HepG2 (cell line): ENCODE results near the gene LHX3. TPM values are rescaled to one million over a fixed set of nuclear protein-coding genes. Genes with fewer than 3 reads are reported as not detected.

ENCODE experiments used
- ARID3A ChIP-seq: IDR thresholded peaks from 2 replicates; pipeline ENCODE4 v1.6.1; 2012; ENCODE audit warnings: low read depth, low read length, improper control_type of control experiment
- BCL6 ChIP-seq: IDR thresholded peaks from 2 replicates; pipeline ENCODE4 v1.6.1; 2016; ENCODE audit warnings: missing genetic modification reagents, missing compliant biosample characterization
- ELF4 ChIP-seq: sonication (generic); formaldehyde crosslinking; IDR thresholded peaks from 2 replicates; pipeline ENCODE4 v1.5.0; 2020; ENCODE audit warnings: missing genetic modification reagents, mild to moderate bottlenecking, moderate library complexity, borderline replicate concordance
- MED1 ChIP-seq: sonication (generic); formaldehyde crosslinking; IDR thresholded peaks from 2 replicates; pipeline ENCODE4 v1.4.0; 2020; ENCODE audit warnings: missing genetic modification reagents
- NFE2 ChIP-seq: sonication (generic); formaldehyde crosslinking; IDR thresholded peaks from 2 replicates; pipeline ENCODE4 v1.4.0; 2020; ENCODE audit warnings: missing genetic modification reagents
- NR2F2 ChIP-seq: IDR thresholded peaks from 2 replicates; pipeline ENCODE4 v1.6.1; 2012; ENCODE audit warnings: low read depth, inconsistent platforms, borderline replicate concordance
- PRDM15 ChIP-seq: sonication (generic); formaldehyde crosslinking; IDR thresholded peaks from 2 replicates; pipeline ENCODE4 v1.4.0; 2020; ENCODE audit warnings: missing genetic modification reagents
- RARA ChIP-seq: IDR thresholded peaks from 2 replicates; pipeline ENCODE4 v1.6.1; 2016; ENCODE audit warnings: missing genetic modification reagents, missing compliant biosample characterization
- RBFOX2 ChIP-seq: fragments of 200-400 bp; formaldehyde crosslinking; IDR thresholded peaks from 2 replicates; pipeline ENCODE4 v1.6.1; 2017; ENCODE audit warnings: low read depth, mild to moderate bottlenecking, low read length
- RXRB ChIP-seq: IDR thresholded peaks from 2 replicates; pipeline ENCODE4 v1.6.1; 2016; ENCODE audit warnings: borderline replicate concordance, missing genetic modification reagents, missing compliant biosample characterization
- SMARCC2 ChIP-seq: fragments of 450-650 bp; IDR thresholded peaks from 2 replicates; pipeline ENCODE4 v1.6.1; 2017; ENCODE audit warnings: antibody characterized with exemption, mild to moderate bottlenecking
- SOX13 ChIP-seq, 3 experiments: fragments of 450-650 bp in 1 of 3; sonication (generic) in 1 of 3; formaldehyde crosslinking in 1 of 3; IDR thresholded peaks in 2 of 3; conservative IDR thresholded peaks in 1 of 3; 2 replicates each; pipeline versions ENCODE4 v1.5.0 to v1.6.1; 2016 to 2020; ENCODE audit warnings: antibody characterized with exemption in 1 of 3, mild to moderate bottlenecking in 1 of 3, missing compliant biosample characterization in 1 of 3, missing genetic modification reagents in 1 of 3, moderate library complexity in 1 of 3
- ZNF777 ChIP-seq: sonication (generic); formaldehyde crosslinking; IDR thresholded peaks from 2 replicates; pipeline ENCODE4 v1.4.0; 2020; ENCODE audit warnings: missing genetic modification reagents
- polyA plus RNA-seq, 8 experiments: library from polyadenylated mRNA; depleted of rRNA in 3 of 8; stranded (reverse) in 7 of 8; unstranded in 1 of 8; fragments of >200 nt; fragmentation: Illumina TruSeq in 4 of 8; extraction: Trizol in 4 of 8; gene quantifications; 2 replicates each; pipeline versions ENCODE4 v1.2.1 to v1.2.3, GENCODE V29; 2011 to 2016; ENCODE audit warnings: low read depth in 4 of 8, missing spikeins in 1 of 8, mixed read lengths in 1 of 8; ENCODE audit not compliant: insufficient read depth in 1 of 8
- total RNA-seq, 5 experiments: library from RNA; depleted of rRNA; stranded (reverse); fragments of >200 nt; fragmentation: Illumina TruSeq; extraction: Trizol; gene quantifications; 2 replicates each; pipeline ENCODE4 v1.2.3, GENCODE V29; 2016; ENCODE audit warnings: low read depth in 1 of 5
- TF ChIP-seq, protein P1 (sequence below): sonication (generic); formaldehyde crosslinking; IDR thresholded peaks from 2 replicates; pipeline ENCODE4 v1.4.0; 2020; ENCODE audit warnings: missing genetic modification reagents
- TF ChIP-seq, protein P2 (sequence below): IDR thresholded peaks from 2 replicates; pipeline ENCODE4 v1.6.1; 2016; ENCODE audit warnings: mild to moderate bottlenecking

Gene LHX3
- total and polyA plus RNA-seq, 2 of the 13 experiments (the other 11 are each of a cell fraction or from before 2014, with no cell fraction given): not detected

GRCh38 chr9:136244122-136244968, 39.4 kb upstream of the LHX3 start (continued):
- TF ChIP-seq, protein P1, sequence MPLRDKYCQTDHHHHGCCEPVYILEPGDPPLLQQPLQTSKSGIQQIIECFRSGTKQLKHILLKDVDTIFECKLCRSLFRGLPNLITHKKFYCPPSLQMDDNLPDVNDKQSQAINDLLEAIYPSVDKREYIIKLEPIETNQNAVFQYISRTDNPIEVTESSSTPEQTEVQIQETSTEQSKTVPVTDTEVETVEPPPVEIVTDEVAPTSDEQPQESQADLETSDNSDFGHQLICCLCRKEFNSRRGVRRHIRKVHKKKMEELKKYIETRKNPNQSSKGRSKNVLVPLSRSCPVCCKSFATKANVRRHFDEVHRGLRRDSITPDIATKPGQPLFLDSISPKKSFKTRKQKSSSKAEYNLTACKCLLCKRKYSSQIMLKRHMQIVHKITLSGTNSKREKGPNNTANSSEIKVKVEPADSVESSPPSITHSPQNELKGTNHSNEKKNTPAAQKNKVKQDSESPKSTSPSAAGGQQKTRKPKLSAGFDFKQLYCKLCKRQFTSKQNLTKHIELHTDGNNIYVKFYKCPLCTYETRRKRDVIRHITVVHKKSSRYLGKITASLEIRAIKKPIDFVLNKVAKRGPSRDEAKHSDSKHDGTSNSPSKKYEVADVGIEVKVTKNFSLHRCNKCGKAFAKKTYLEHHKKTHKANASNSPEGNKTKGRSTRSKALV: no peak
- TF ChIP-seq PRDM15 (CRISPR knock-in tag) (no peak), RXRB (CRISPR knock-in tag) (peak; percentile 76), SOX13 (IDR thresholded peaks at IDR 0.05) (no peak), SOX13 (CRISPR knock-in tag; conservative IDR thresholded peaks at IDR 0.05 in 1 of 2, IDR thresholded peaks at IDR 0.05 in 1 of 2) (peak in 1 of 2 experiments; percentile 67; a peak in 2 of 4 replicates), NFE2 (CRISPR knock-in tag) (no peak), SMARCC2 (no peak), MED1 (CRISPR knock-in tag) (0 out of 2 replicates have a peak, but pooled peaks have one; percentile 15), RBFOX2 (no peak), RARA (peak; percentile 75), ELF4 (0 out of 2 replicates have a peak, but pooled peaks have one; percentile 36), BCL6 (CRISPR knock-in tag) (peak; percentile 73), NR2F2 (peak; percentile 70; the same call in 1 of the 2 replicates), ZNF777 (CRISPR knock-in tag) (no peak), ARID3A (no peak)
- TF ChIP-seq, protein P2, sequence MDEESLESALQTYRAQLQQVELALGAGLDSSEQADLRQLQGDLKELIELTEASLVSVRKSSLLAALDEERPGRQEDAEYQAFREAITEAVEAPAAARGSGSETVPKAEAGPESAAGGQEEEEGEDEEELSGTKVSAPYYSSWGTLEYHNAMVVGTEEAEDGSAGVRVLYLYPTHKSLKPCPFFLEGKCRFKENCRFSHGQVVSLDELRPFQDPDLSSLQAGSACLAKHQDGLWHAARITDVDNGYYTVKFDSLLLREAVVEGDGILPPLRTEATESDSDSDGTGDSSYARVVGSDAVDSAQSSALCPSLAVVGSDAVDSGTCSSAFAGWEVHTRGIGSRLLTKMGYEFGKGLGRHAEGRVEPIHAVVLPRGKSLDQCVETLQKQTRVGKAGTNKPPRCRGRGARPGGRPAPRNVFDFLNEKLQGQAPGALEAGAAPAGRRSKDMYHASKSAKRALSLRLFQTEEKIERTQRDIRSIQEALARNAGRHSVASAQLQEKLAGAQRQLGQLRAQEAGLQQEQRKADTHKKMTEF (CRISPR knock-in tag): 0 out of 2 replicates have a peak, but pooled peaks have one; percentile 52
